HEK293T (cell line): ENCODE data around the gene VWA1.

ENCODE experiments used
- ARNT ChIP-seq: fragments of 450-650 bp; IDR thresholded peaks from 2 replicates; pipeline ENCODE4 v1.6.1; 2017; ENCODE audit warnings: mild to moderate bottlenecking
- BHLHE40 ChIP-seq: fragments of 450-650 bp; IDR thresholded peaks from 2 replicates; pipeline ENCODE4 v1.6.1; 2016; ENCODE audit warnings: mild to moderate bottlenecking, moderate library complexity, borderline replicate concordance
- CTBP1 ChIP-seq: fragments of 450-650 bp; IDR thresholded peaks from 2 replicates; pipeline ENCODE4 v1.6.1; 2016; ENCODE audit warnings: borderline replicate concordance
- ELF4 ChIP-seq: fragments of 450-650 bp; IDR thresholded peaks from 2 replicates; pipeline ENCODE4 v1.6.1; 2017; ENCODE audit warnings: antibody characterized with exemption
- FOXA1 ChIP-seq: fragments of 450-650 bp; IDR thresholded peaks from 2 replicates; pipeline ENCODE4 v1.6.1; 2016; ENCODE audit warnings: mild to moderate bottlenecking
- FOXK2 ChIP-seq: fragments of 450-650 bp; IDR thresholded peaks from 2 replicates; pipeline ENCODE4 v1.6.1; 2016; ENCODE audit warnings: mild to moderate bottlenecking
- FOXM1 ChIP-seq: fragments of 450-650 bp; IDR thresholded peaks from 2 replicates; pipeline ENCODE4 v1.6.1; 2017; ENCODE audit warnings: mild to moderate bottlenecking, borderline replicate concordance
- LEF1 ChIP-seq: fragments of 450-650 bp; IDR thresholded peaks from 2 replicates; pipeline ENCODE4 v1.6.1; 2017; ENCODE audit warnings: mild to moderate bottlenecking, borderline replicate concordance
- SP1 ChIP-seq: fragments of 450-650 bp; IDR thresholded peaks from 2 replicates; pipeline ENCODE4 v1.6.1; 2017
- SUZ12 ChIP-seq: fragments of 450-650 bp; IDR thresholded peaks from 2 replicates; pipeline ENCODE4 v1.6.1; 2016; ENCODE audit warnings: mild to moderate bottlenecking
- TARDBP ChIP-seq: fragments of 450-650 bp; IDR thresholded peaks from 2 replicates; pipeline ENCODE4 v1.6.1; 2016
- ZNF384 ChIP-seq: fragments of 450-650 bp; IDR thresholded peaks from 2 replicates; pipeline ENCODE4 v1.6.1; 2016

GRCh38 chr1:1477206-1477605 is 41.7 kb downstream of the VWA1 start:
- TF ChIP-seq TARDBP = no peak
- TF ChIP-seq SUZ12 = no peak
- no peak for TF ChIP-seq FOXK2
- no peak for TF ChIP-seq CTBP1
- TF ChIP-seq BHLHE40 = no peak
- TF ChIP-seq LEF1 = no peak
- TF ChIP-seq ZNF384 = no peak
- TF ChIP-seq FOXA1 = no peak
- no peak for TF ChIP-seq SP1
- TF ChIP-seq ELF4 = no peak
- TF ChIP-seq FOXM1 = no peak
- no peak for TF ChIP-seq ARNT
